ENCODE measurements around the gene RBCK1.

GRCh38 chr20:367486-367887, 40.6 kb upstream of the RBCK1 start:
- TF ChIP-seq POLR2A (IDR thresholded peaks at IDR 0.05) (no peak), POLR2AphosphoS5 (IDR thresholded peaks at IDR 0.05; ENCODE audit: insufficient read depth in 1 of 2, low read depth in 1 of 2) (no peak)
- TF ChIP-seq, protein P1, sequence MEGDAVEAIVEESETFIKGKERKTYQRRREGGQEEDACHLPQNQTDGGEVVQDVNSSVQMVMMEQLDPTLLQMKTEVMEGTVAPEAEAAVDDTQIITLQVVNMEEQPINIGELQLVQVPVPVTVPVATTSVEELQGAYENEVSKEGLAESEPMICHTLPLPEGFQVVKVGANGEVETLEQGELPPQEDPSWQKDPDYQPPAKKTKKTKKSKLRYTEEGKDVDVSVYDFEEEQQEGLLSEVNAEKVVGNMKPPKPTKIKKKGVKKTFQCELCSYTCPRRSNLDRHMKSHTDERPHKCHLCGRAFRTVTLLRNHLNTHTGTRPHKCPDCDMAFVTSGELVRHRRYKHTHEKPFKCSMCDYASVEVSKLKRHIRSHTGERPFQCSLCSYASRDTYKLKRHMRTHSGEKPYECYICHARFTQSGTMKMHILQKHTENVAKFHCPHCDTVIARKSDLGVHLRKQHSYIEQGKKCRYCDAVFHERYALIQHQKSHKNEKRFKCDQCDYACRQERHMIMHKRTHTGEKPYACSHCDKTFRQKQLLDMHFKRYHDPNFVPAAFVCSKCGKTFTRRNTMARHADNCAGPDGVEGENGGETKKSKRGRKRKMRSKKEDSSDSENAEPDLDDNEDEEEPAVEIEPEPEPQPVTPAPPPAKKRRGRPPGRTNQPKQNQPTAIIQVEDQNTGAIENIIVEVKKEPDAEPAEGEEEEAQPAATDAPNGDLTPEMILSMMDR (IDR thresholded peaks at IDR 0.05), result no peak

Measured in vagina (tissue), 2 donors.